ENCODE measurements around the gene NUDT17. TPM values are rescaled to one million over a fixed set of nuclear protein-coding genes. Genes with fewer than 3 reads are reported as not detected.

NUDT17 gene
- total and polyA plus RNA-seq, 9 of the 15 experiments (the other 6 are each of a cell fraction or from before 2014, with no cell fraction given), result 2.1 to 10.0 (median 6.1) TPM

DNA sequence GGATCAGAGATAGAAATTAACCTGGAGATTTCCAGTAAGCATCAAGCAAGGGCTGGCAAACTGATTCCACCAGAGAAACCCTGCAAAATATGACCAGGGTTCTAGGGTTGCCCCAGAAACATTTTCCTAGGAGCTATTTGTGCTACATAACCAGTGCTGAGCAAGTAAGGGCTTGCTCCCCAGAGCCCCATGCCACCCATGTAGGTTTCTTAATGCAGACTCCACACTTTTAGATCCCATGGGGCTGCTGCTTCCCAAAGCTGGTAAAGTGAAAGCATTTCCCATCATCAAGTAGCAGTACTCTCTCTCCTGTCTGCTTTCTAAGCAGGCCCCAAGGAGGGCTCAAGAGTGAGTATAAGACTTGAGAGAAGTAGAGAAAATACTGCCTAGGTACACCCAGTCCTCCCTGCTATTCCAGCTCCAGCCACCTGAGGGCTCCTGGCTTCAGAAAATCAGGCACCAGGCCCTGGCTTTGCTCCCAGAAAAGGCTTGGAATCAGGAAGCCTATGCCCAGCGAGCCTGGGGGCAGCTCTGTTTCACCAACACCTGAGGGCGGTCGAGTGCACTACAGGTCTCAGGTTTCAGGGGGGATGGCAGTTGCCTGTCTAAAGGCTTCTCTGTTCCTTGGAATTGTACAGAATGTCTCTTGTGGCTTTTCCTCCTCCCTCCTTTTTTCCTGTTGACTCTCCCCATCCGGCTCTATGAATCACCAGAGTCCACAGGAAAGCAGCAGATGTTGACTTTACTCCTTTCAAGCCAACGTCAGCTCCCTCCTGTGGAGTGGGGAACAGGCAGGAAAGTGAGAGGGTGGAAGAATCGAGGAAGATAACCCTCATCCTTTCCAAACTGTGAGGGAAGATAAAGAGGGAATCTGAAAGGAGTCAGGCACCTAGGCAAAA, 46.4 kb downstream of the NUDT17 start (continued):
- no peak for TF ChIP-seq BRF1 (IDR thresholded peaks at IDR 0.05; ENCODE audit: borderline replicate concordance, extremely low read depth, insufficient read length)
- TF ChIP-seq FOSL1 (tag; conservative IDR thresholded peaks at IDR 0.05), result peak; percentile 83; the same call in 1 of the 2 replicates
- TF ChIP-seq HDAC1 (IDR thresholded peaks at IDR 0.05), result 0 out of 4 replicates have a peak, but pooled peaks of 1 of the 2 experiments have one; percentile 18
- TF ChIP-seq PURB (CRISPR knock-in tag; IDR thresholded peaks at IDR 0.05; ENCODE audit: low read depth), result no peak
- TF ChIP-seq, protein P1, sequence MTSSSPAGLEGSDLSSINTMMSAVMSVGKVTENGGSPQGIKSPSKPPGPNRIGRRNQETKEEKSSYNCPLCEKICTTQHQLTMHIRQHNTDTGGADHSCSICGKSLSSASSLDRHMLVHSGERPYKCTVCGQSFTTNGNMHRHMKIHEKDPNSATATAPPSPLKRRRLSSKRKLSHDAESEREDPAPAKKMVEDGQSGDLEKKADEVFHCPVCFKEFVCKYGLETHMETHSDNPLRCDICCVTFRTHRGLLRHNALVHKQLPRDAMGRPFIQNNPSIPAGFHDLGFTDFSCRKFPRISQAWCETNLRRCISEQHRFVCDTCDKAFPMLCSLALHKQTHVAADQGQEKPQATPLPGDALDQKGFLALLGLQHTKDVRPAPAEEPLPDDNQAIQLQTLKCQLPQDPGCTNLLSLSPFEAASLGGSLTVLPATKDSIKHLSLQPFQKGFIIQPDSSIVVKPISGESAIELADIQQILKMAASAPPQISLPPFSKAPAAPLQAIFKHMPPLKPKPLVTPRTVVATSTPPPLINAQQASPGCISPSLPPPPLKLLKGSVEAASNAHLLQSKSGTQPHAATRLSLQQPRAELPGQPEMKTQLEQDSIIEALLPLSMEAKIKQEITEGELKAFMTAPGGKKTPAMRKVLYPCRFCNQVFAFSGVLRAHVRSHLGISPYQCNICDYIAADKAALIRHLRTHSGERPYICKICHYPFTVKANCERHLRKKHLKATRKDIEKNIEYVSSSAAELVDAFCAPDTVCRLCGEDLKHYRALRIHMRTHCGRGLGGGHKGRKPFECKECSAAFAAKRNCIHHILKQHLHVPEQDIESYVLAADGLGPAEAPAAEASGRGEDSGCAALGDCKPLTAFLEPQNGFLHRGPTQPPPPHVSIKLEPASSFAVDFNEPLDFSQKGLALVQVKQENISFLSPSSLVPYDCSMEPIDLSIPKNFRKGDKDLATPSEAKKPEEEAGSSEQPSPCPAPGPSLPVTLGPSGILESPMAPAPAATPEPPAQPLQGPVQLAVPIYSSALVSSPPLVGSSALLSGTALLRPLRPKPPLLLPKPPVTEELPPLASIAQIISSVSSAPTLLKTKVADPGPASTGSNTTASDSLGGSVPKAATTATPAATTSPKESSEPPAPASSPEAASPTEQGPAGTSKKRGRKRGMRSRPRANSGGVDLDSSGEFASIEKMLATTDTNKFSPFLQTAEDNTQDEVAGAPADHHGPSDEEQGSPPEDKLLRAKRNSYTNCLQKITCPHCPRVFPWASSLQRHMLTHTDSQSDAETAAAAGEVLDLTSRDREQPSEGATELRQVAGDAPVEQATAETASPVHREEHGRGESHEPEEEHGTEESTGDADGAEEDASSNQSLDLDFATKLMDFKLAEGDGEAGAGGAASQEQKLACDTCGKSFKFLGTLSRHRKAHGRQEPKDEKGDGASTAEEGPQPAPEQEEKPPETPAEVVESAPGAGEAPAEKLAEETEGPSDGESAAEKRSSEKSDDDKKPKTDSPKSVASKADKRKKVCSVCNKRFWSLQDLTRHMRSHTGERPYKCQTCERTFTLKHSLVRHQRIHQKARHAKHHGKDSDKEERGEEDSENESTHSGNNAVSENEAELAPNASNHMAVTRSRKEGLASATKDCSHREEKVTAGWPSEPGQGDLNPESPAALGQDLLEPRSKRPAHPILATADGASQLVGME (CRISPR knock-in tag; IDR thresholded peaks at IDR 0.05), result no peak; the same call in 1 of the 2 replicates
- TF ChIP-seq, protein P2, sequence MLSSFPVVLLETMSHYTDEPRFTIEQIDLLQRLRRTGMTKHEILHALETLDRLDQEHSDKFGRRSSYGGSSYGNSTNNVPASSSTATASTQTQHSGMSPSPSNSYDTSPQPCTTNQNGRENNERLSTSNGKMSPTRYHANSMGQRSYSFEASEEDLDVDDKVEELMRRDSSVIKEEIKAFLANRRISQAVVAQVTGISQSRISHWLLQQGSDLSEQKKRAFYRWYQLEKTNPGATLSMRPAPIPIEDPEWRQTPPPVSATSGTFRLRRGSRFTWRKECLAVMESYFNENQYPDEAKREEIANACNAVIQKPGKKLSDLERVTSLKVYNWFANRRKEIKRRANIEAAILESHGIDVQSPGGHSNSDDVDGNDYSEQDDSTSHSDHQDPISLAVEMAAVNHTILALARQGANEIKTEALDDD (IDR thresholded peaks at IDR 0.05), result no peak
- no peak for TF ChIP-seq NFE2L1 (tag; IDR thresholded peaks at IDR 0.05; ENCODE audit: borderline replicate concordance, low read depth)
- TF ChIP-seq, protein P3, sequence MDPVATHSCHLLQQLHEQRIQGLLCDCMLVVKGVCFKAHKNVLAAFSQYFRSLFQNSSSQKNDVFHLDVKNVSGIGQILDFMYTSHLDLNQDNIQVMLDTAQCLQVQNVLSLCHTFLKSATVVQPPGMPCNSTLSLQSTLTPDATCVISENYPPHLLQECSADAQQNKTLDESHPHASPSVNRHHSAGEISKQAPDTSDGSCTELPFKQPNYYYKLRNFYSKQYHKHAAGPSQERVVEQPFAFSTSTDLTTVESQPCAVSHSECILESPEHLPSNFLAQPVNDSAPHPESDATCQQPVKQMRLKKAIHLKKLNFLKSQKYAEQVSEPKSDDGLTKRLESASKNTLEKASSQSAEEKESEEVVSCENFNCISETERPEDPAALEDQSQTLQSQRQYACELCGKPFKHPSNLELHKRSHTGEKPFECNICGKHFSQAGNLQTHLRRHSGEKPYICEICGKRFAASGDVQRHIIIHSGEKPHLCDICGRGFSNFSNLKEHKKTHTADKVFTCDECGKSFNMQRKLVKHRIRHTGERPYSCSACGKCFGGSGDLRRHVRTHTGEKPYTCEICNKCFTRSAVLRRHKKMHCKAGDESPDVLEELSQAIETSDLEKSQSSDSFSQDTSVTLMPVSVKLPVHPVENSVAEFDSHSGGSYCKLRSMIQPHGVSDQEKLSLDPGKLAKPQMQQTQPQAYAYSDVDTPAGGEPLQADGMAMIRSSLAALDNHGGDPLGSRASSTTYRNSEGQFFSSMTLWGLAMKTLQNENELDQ (CRISPR knock-in tag; IDR thresholded peaks at IDR 0.05; ENCODE audit: borderline replicate concordance), result no peak
- no peak for TF ChIP-seq HDAC8 (tag; IDR thresholded peaks at IDR 0.05)
- TF ChIP-seq ZKSCAN1 (IDR thresholded peaks at IDR 0.05; ENCODE audit: low read depth, low read length), result no peak
- TF ChIP-seq SAFB (IDR thresholded peaks at IDR 0.05; ENCODE audit: borderline replicate concordance, low read depth, low read length), result no peak
- no peak for TF ChIP-seq TAF15 (IDR thresholded peaks at IDR 0.05; ENCODE audit: low read depth, low read length)
- no peak for TF ChIP-seq ESRRB (CRISPR knock-in tag; IDR thresholded peaks at IDR 0.05; ENCODE audit: borderline replicate concordance)
- TF ChIP-seq, protein P4, sequence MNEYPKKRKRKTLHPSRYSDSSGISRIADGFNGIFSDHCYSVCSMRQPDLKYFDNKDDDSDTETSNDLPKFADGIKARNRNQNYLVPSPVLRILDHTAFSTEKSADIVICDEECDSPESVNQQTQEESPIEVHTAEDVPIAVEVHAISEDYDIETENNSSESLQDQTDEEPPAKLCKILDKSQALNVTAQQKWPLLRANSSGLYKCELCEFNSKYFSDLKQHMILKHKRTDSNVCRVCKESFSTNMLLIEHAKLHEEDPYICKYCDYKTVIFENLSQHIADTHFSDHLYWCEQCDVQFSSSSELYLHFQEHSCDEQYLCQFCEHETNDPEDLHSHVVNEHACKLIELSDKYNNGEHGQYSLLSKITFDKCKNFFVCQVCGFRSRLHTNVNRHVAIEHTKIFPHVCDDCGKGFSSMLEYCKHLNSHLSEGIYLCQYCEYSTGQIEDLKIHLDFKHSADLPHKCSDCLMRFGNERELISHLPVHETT (CRISPR knock-in tag; conservative IDR thresholded peaks at IDR 0.05 in 1 of 2, IDR thresholded peaks at IDR 0.05 in 1 of 2), result no peak
- no peak for TF ChIP-seq MCM3 (IDR thresholded peaks at IDR 0.05)
